H54 (cell line): ENCODE results near the gene LRRC4.

ENCODE experiments used
- DNase-seq: peaks from one replicate; pipeline ENCODE4 v3.0.0; 2011; ENCODE audit warnings: low spot score, mixed read lengths; ENCODE audit not compliant: insufficient read length
- FAIRE-seq: peaks from 3 replicates; lab custom pipeline; 2011; peaks lifted over from hg19 to GRCh38; lab: Jason Lieb, UNC
- POLR2A ChIP-seq: IDR thresholded peaks from 2 replicates; pipeline ENCODE4 v1.6.1; 2011; ENCODE audit warnings: low read depth, mild to moderate bottlenecking, low read length

LRRC4 gene

GRCh38 chr7:128031901-128032604 is 816 bp upstream of the LRRC4 start:
- no peak for DNase-seq
- TF ChIP-seq POLR2A = no peak
- no peak for FAIRE-seq

- no peak for TF ChIP-seq POLR2A
- FAIRE-seq (no peak), DNase-seq (no peak)
Observed at GRCh38 chr7:128030263-128030653, 979 bp downstream of the LRRC4 start.

- DNase-seq = no peak
- no peak for FAIRE-seq
- TF ChIP-seq POLR2A = no peak
Observed at GRCh38 chr7:128029405-128029995, 1.7 kb downstream of the LRRC4 start.

GRCh38 chr7:128027485-128027980 is 3.7 kb downstream of the LRRC4 start:
- no peak for TF ChIP-seq POLR2A
- FAIRE-seq (no peak), DNase-seq (no peak)

- DNase-seq (no peak), FAIRE-seq (no peak)
- no peak for TF ChIP-seq POLR2A
Observed at GRCh38 chr7:128026551-128026950, 4.7 kb downstream of the LRRC4 start.

GRCh38 chr7:128025819-128026218 is 5.4 kb downstream of the LRRC4 start:
- no peak for DNase-seq
- no peak for FAIRE-seq
- TF ChIP-seq POLR2A = no peak

- TF ChIP-seq POLR2A = no peak
- DNase-seq (no peak), FAIRE-seq (no peak)
Observed at GRCh38 chr7:128025380-128025779, 5.9 kb downstream of the LRRC4 start.

- TF ChIP-seq POLR2A = no peak
- no peak for FAIRE-seq
- DNase-seq = no peak
Observed at GRCh38 chr7:128024151-128024550, 7.1 kb downstream of the LRRC4 start.

GRCh38 chr7:128022631-128023532 is 8.4 kb downstream of the LRRC4 start:
- DNase-seq (no peak), FAIRE-seq (no peak)
- no peak for TF ChIP-seq POLR2A

- no peak for FAIRE-seq
- DNase-seq = no peak
- no peak for TF ChIP-seq POLR2A
Observed at GRCh38 chr7:128021366-128021765, 9.9 kb downstream of the LRRC4 start.

GRCh38 chr7:128020159-128020558 is 11.1 kb downstream of the LRRC4 start:
- TF ChIP-seq POLR2A = no peak
- no peak for DNase-seq
- no peak for FAIRE-seq

- DNase-seq (no peak), FAIRE-seq (no peak)
- no peak for TF ChIP-seq POLR2A
Observed at GRCh38 chr7:128019288-128019687, 11.9 kb downstream of the LRRC4 start.

- TF ChIP-seq POLR2A = no peak
- FAIRE-seq (no peak), DNase-seq (no peak)
Observed at GRCh38 chr7:128017862-128018845, 13.1 kb downstream of the LRRC4 start.
